H1 (cell line): ENCODE results near the gene LIG4. TPM values are rescaled to one million over a fixed set of nuclear protein-coding genes. Genes with fewer than 3 reads are reported as not detected.

Experiments
- CTCF ChIA-PET: fragments of 300-600 bp; sonication (Branson Sonifier 250); formaldehyde crosslinking; loops from one replicate; lab custom pipeline; 2021; ENCODE audit not compliant: partially characterized antibody; lab: Charles Lee
- POLR2A ChIA-PET: fragments of 300-600 bp; sonication (Branson Sonifier 250); formaldehyde crosslinking; loops from one replicate; lab custom pipeline; 2021; ENCODE audit warnings: inconsistent platforms; ENCODE audit not compliant: partially characterized antibody; lab: Charles Lee
- DNase-seq, 2 experiments: peaks; one replicate each; pipeline versions ENCODE4 v3.0.0 to v3.0.0-alpha.2; 2010 to 2022; ENCODE audit warnings: low spot score in 2 of 2, low read depth in 1 of 2, mixed read lengths in 1 of 2
- FAIRE-seq: peaks from 2 replicates; lab custom pipeline; 2011; peaks lifted over from hg19 to GRCh38; lab: Jason Lieb, UNC
- H2AFZ ChIP-seq: 2 replicates; pipeline ENCODE4 v1.8.1; 2012; ENCODE audit warnings: low read length, inconsistent platforms
- H2AK5ac ChIP-seq: 2 replicates; pipeline ENCODE4 v1.6.1; 2013; ENCODE audit warnings: low read depth, low read length
- H2BK120ac ChIP-seq: replicated peaks from 2 replicates; pipeline ENCODE3; 2013; ENCODE audit warnings: low read depth, low read length, inconsistent platforms
- H2BK12ac ChIP-seq: 2 replicates; pipeline ENCODE4 v1.6.1; 2013; ENCODE audit warnings: low read depth, low read length
- H2BK15ac ChIP-seq: 2 replicates; pipeline ENCODE4 v1.6.1; 2013; ENCODE audit warnings: low read length
- H2BK20ac ChIP-seq: 2 replicates; pipeline ENCODE4 v1.6.1; 2013; ENCODE audit warnings: low read length
- H2BK5ac ChIP-seq: 2 replicates; pipeline ENCODE4 v1.6.1; 2013; ENCODE audit warnings: low read depth, low read length
- H3K14ac ChIP-seq: 2 replicates; pipeline ENCODE4 v1.6.1; 2013; ENCODE audit warnings: inconsistent platforms; ENCODE audit not compliant: insufficient read length
- H3K18ac ChIP-seq: 2 replicates; pipeline ENCODE4 v1.6.1; 2013; ENCODE audit warnings: low read length; ENCODE audit errors: extremely low read depth
- H3K23ac ChIP-seq: 2 replicates; pipeline ENCODE4 v1.6.1; 2013; ENCODE audit warnings: inconsistent platforms; ENCODE audit not compliant: insufficient read length
- H3K23me2 ChIP-seq: 2 replicates; pipeline ENCODE4 v1.6.1; 2013; ENCODE audit warnings: low read depth, low read length
- H3K27ac ChIP-seq: 2 replicates; pipeline ENCODE4 v1.6.1; 2011; ENCODE audit warnings: low read depth, low read length, inconsistent platforms
- H3K27me3 ChIP-seq, 4 experiments: replicated peaks in 1 of 4; 1 replicate in 1 of 4; 2 replicates in 3 of 4; pipeline versions ENCODE4 v1.6.1 to v1.8.1; 2011 to 2013; ENCODE audit warnings: low read length in 3 of 4, mild to moderate bottlenecking in 3 of 4, inconsistent platforms in 2 of 4, mixed read lengths in 2 of 4, moderate library complexity in 1 of 4; ENCODE audit not compliant: control insufficient read depth in 3 of 4, insufficient read depth in 3 of 4; ENCODE audit errors: extremely low read depth in 1 of 4
- H3K36me3 ChIP-seq, 4 experiments: 2 replicates each; pipeline versions ENCODE4 v1.6.1 to v1.8.1; 2011 to 2013; ENCODE audit warnings: mild to moderate bottlenecking in 4 of 4, low read length in 3 of 4, moderate library complexity in 2 of 4, control low read depth in 1 of 4, inconsistent platforms in 1 of 4; ENCODE audit not compliant: insufficient read depth in 4 of 4, control insufficient read depth in 2 of 4
- H3K4ac ChIP-seq: replicated peaks from 2 replicates; pipeline ENCODE3; 2013; ENCODE audit warnings: low read length, low read depth, mixed read lengths, inconsistent platforms; ENCODE audit not compliant: insufficient read length
- H3K4me1 ChIP-seq, 4 experiments: replicated peaks in 1 of 4; 1 replicate in 1 of 4; 2 replicates in 3 of 4; pipeline versions ENCODE4 v1.6.1 to v1.8.1; 2011 to 2013; ENCODE audit warnings: low read length in 3 of 4, inconsistent platforms in 2 of 4, mixed read lengths in 1 of 4; ENCODE audit not compliant: insufficient read depth in 4 of 4, control insufficient read depth in 3 of 4
- H3K4me2 ChIP-seq, 2 experiments: 2 replicates each; pipeline versions ENCODE4 v1.6.1 to v1.8.1; 2011 to 2013; ENCODE audit warnings: low read depth in 2 of 2, low read length in 2 of 2, control low read depth in 1 of 2, inconsistent platforms in 1 of 2, mild to moderate bottlenecking in 1 of 2; ENCODE audit not compliant: insufficient read depth in 1 of 2
- H3K4me3 ChIP-seq, 4 experiments: fragments of 200-600, 300-600 bp in 1 of 4; sonication (generic), shearing (Covaris generic), sonication (Bioruptor Twin) in 1 of 4; 2 replicates each; pipeline versions ENCODE4 v1.5.1 to v1.8.1; 2011 to 2016; ENCODE audit warnings: low read length in 4 of 4, low read depth in 3 of 4, control low read depth in 2 of 4, inconsistent platforms in 2 of 4, mild to moderate bottlenecking in 2 of 4, mixed read lengths in 1 of 4, moderate library complexity in 1 of 4; ENCODE audit not compliant: insufficient read depth in 2 of 4; ENCODE audit errors: extremely low read depth in 1 of 4
- H3K56ac ChIP-seq: replicated peaks from 2 replicates; pipeline ENCODE3; 2013; ENCODE audit warnings: low read depth, mild to moderate bottlenecking, mixed read lengths, low read length, inconsistent platforms; ENCODE audit not compliant: insufficient read length
- H3K79me1 ChIP-seq: 2 replicates; pipeline ENCODE4 v1.6.1; 2013; ENCODE audit warnings: low read depth, low read length, control low read depth
- H3K79me2 ChIP-seq, 2 experiments: 2 replicates each; pipeline versions ENCODE4 v1.6.1 to v1.8.1; 2012 to 2013; ENCODE audit warnings: low read length in 2 of 2, mild to moderate bottlenecking in 2 of 2, inconsistent platforms in 1 of 2; ENCODE audit not compliant: insufficient read depth in 2 of 2, control insufficient read depth in 1 of 2
- H3K9ac ChIP-seq, 4 experiments: replicated peaks in 1 of 4; 1 replicate in 1 of 4; 2 replicates in 3 of 4; pipeline versions ENCODE4 v1.6.1 to v1.8.1; 2011 to 2013; ENCODE audit warnings: low read depth in 3 of 4, low read length in 3 of 4, control low read depth in 2 of 4, mild to moderate bottlenecking in 2 of 4, moderate library complexity in 2 of 4, inconsistent platforms in 1 of 4; ENCODE audit errors: extremely low read depth in 1 of 4
- H3K9me3 ChIP-seq, 2 experiments: 2 replicates each; pipeline versions ENCODE4 v1.6.1 to v1.8.1; 2012 to 2013; ENCODE audit warnings: mild to moderate bottlenecking in 2 of 2, moderate library complexity in 2 of 2, control low read depth in 1 of 2, inconsistent platforms in 1 of 2, low read depth in 1 of 2, low read length in 1 of 2, mixed read lengths in 1 of 2; ENCODE audit not compliant: insufficient read depth in 2 of 2
- H4K20me1 ChIP-seq, 2 experiments: replicated peaks in 1 of 2; 2 replicates each; pipeline versions ENCODE3 to v1.8.1; 2011 to 2013; ENCODE audit warnings: inconsistent platforms in 2 of 2, low read length in 2 of 2, mild to moderate bottlenecking in 1 of 2; ENCODE audit not compliant: insufficient read depth in 2 of 2, control insufficient read depth in 1 of 2
- H4K5ac ChIP-seq: 2 replicates; pipeline ENCODE4 v1.6.1; 2013; ENCODE audit warnings: low read length, low read depth, mixed read lengths, inconsistent platforms; ENCODE audit not compliant: insufficient read length
- H4K8ac ChIP-seq: 2 replicates; pipeline ENCODE4 v1.8.0; 2013; ENCODE audit warnings: mild to moderate bottlenecking, moderate library complexity, low read length, inconsistent platforms; ENCODE audit not compliant: insufficient read depth; ENCODE audit errors: extremely low read depth
- H4K91ac ChIP-seq: replicated peaks from 2 replicates; pipeline ENCODE3; 2013; ENCODE audit warnings: low read length, mixed read lengths, inconsistent platforms; ENCODE audit not compliant: insufficient read length
- CREB1 ChIP-seq: IDR thresholded peaks from 2 replicates; pipeline ENCODE4 v1.6.1; 2012; ENCODE audit warnings: inconsistent platforms
- CTBP2 ChIP-seq: IDR thresholded peaks from 2 replicates; pipeline ENCODE4 v1.7.0; 2011; ENCODE audit warnings: borderline replicate concordance, mild to moderate bottlenecking, moderate library complexity, mixed read lengths, low read length; ENCODE audit not compliant: insufficient read depth, insufficient read length
- HDAC6 ChIP-seq: IDR thresholded peaks from one replicate; pipeline ENCODE4 v1.7.1; 2012; ENCODE audit warnings: low read depth, mild to moderate bottlenecking, inconsistent platforms, low read length, moderate library complexity
- JUN ChIP-seq: IDR thresholded peaks from 2 replicates; pipeline ENCODE4 v1.6.1; 2011; ENCODE audit warnings: low read depth, mild to moderate bottlenecking, improper control_type of control experiment, low read length
- NRF1 ChIP-seq: IDR thresholded peaks from 2 replicates; pipeline ENCODE4 v1.6.1; 2011; ENCODE audit warnings: mild to moderate bottlenecking, low read depth, low read length, improper control_type of control experiment
- POLR2AphosphoS5 ChIP-seq: IDR thresholded peaks from 2 replicates; pipeline ENCODE4 v1.6.1; 2011; ENCODE audit warnings: low read depth, low read length
- RAD21 ChIP-seq, 2 experiments: IDR thresholded peaks in 1 of 2; conservative IDR thresholded peaks in 1 of 2; 2 replicates each; pipeline ENCODE4 v1.6.1; 2011; ENCODE audit warnings: low read depth in 2 of 2, low read length in 2 of 2, improper control_type of control experiment in 1 of 2, inconsistent platforms in 1 of 2, mild to moderate bottlenecking in 1 of 2, moderate library complexity in 1 of 2
- SIN3A ChIP-seq, 2 experiments: IDR thresholded peaks in 1 of 2; conservative IDR thresholded peaks in 1 of 2; 2 replicates each; pipeline ENCODE4 v1.6.1; 2011 to 2012; ENCODE audit warnings: low read length in 2 of 2, improper control_type of control experiment in 1 of 2, low read depth in 1 of 2, mild to moderate bottlenecking in 1 of 2
- SP2 ChIP-seq: IDR thresholded peaks from 2 replicates; pipeline ENCODE4 v1.6.1; 2012; ENCODE audit warnings: mild to moderate bottlenecking, low read length, inconsistent platforms
- SRF ChIP-seq: IDR thresholded peaks from 2 replicates; pipeline ENCODE4 v1.6.1; 2011; ENCODE audit warnings: mild to moderate bottlenecking, low read depth, low read length, moderate library complexity
- TAF1 ChIP-seq: IDR thresholded peaks from 2 replicates; pipeline ENCODE4 v1.6.1; 2011; ENCODE audit warnings: mild to moderate bottlenecking, low read depth, low read length
- TBP ChIP-seq: IDR thresholded peaks from 2 replicates; pipeline ENCODE4 v1.6.1; 2011; ENCODE audit warnings: low read depth, low read length, improper control_type of control experiment
- WGBS, 2 experiments: shearing (Covaris generic) in 1 of 2; methylation state at CpG; one replicate each; pipeline versions ENCODE4 v1.1.6 to v1.1.7; 2013 to 2015; ENCODE audit warnings: low lambda C conversion rate in 2 of 2, mixed read lengths in 2 of 2, inconsistent platforms in 1 of 2, low coverage in 1 of 2, missing lambda C conversion rate in 1 of 2; ENCODE audit not compliant: insufficient replicate concordance in 2 of 2, insufficient coverage in 1 of 2, insufficient read length in 1 of 2; ENCODE audit errors: extremely low coverage in 1 of 2, missing lambda C conversion rate in 1 of 2; 5-methylcytosine and 5-hydroxymethylcytosine counted together
- polyA plus RNA-seq, 7 experiments: library from polyadenylated mRNA; depleted of rRNA in 3 of 7; stranded (reverse) in 5 of 7; unstranded in 2 of 7; fragments of >200 nt in 5 of 7; fragments of 200-250 nt in 2 of 7; gene quantifications; 1 replicate in 5 of 7; 2 replicates in 1 of 7; 4 replicates in 1 of 7; pipeline versions ENCODE4 v1.2.1 to v1.2.3, GENCODE V29; 2011 to 2013; ENCODE audit warnings: missing spikeins in 2 of 7, mixed read lengths in 2 of 7
- total RNA-seq: library from RNA; stranded (reverse); fragmentation: NEBNext Ultra II Directional; extraction: Animal tissue kit (Norgen Biotek cat#: 25700); gene quantifications from 2 replicates; pipeline ENCODE4 v1.2.1, GENCODE V29; 2021
- TF ChIP-seq, protein P1 (sequence below): IDR thresholded peaks from 2 replicates; pipeline ENCODE4 v1.6.1; 2012; ENCODE audit warnings: low read length, inconsistent platforms

LIG4 gene
- total and polyA plus RNA-seq, 2 of the 8 experiments (the other 6 are each of a cell fraction or from before 2014, with no cell fraction given), result 1.1 to 4.5 TPM

DNA sequence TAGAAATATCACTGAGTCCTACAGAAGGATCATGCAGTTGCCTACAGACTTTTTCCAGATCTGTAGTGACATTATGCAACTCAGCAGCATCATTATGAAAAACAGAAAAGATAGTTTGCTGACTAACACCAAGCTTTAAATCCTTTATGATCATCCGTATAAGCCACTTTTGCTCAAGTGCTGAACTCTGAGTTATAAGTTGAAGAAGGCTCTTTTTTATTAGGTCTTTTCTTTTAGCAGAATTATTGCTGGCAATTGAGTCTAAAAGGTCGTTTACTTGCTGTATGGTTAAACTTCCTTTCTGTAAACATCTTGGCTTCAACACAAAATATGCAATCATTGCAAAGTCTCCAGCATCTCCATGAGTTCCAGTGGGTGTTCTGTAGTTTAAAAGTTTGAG lies 4.8 kb downstream of the LIG4 start:
- Histone ChIP-seq H3K23me2 (0 out of 2 replicates have a peak, but pooled peaks cover 4% of the 10 kb centered on the region), H3K4me3 (no peak overlapping the region), H3K4ac (no peak overlapping the region), H2BK15ac (no peak overlapping the region), H4K20me1 (no peaks in the 10 kb centered on the region), H2BK12ac (no peak overlapping the region), H3K56ac (no peak overlapping the region), H3K14ac (no peak overlapping the region), H4K5ac (no peak overlapping the region), H4K8ac (no peak overlapping the region), H4K91ac (no peak overlapping the region), H3K4me1 (no peaks in the 10 kb centered on the region), H3K9me3 (no peaks in the 10 kb centered on the region), H3K79me2 (no peaks in the 10 kb centered on the region), H2AK5ac (no peak overlapping the region), H2BK5ac (no peak overlapping the region), H3K23ac (no peak overlapping the region), H2BK20ac (no peak overlapping the region), H3K18ac (no peak overlapping the region), H3K36me3 (peaks cover 0 to 7% (median 0%) of the 10 kb centered on the region in 4 experiments; a peak in 2 of 8 replicates), H3K27ac (no peak overlapping the region), H3K79me1 (no peaks in the 10 kb centered on the region), H2AFZ (no peak overlapping the region), H2BK120ac (no peak overlapping the region), H3K9ac (no peak overlapping the region), H3K27me3 (no peaks in the 10 kb centered on the region), H3K4me2 (no peak overlapping the region)
- ChIA-PET CTCF (interaction anchor here (1.1 to 1.6 kb wide), 2 partner anchors 9 to 18 kb away, joined by 3 to 4 read pairs; no protein-coding TSS in a partner anchor), POLR2A (no interaction called here)
- WGBS, 2 experiments, result 90% methylated on average over 2 of the region's 2 CpGs; no CpG with 5 or more reads in 1 of the 2 experiments
- DNase-seq (no peak), FAIRE-seq (no peak)
- TF ChIP-seq RAD21 (IDR thresholded peaks at IDR 0.05 in 1 of 2, conservative IDR thresholded peaks at IDR 0.05 in 1 of 2; ENCODE audit: low read depth in 2 of 2, low read length in 2 of 2), result no peak
- no peak for TF ChIP-seq SIN3A (conservative IDR thresholded peaks at IDR 0.05 in 1 of 2, IDR thresholded peaks at IDR 0.05 in 1 of 2; ENCODE audit: low read depth in 1 of 2, low read length in 2 of 2)
- no peak for TF ChIP-seq CREB1
- TF ChIP-seq, protein P1, sequence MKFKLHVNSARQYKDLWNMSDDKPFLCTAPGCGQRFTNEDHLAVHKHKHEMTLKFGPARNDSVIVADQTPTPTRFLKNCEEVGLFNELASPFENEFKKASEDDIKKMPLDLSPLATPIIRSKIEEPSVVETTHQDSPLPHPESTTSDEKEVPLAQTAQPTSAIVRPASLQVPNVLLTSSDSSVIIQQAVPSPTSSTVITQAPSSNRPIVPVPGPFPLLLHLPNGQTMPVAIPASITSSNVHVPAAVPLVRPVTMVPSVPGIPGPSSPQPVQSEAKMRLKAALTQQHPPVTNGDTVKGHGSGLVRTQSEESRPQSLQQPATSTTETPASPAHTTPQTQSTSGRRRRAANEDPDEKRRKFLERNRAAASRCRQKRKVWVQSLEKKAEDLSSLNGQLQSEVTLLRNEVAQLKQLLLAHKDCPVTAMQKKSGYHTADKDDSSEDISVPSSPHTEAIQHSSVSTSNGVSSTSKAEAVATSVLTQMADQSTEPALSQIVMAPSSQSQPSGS, result no peak
- TF ChIP-seq CTBP2, result no peak
- TF ChIP-seq TBP, result no peak
- no peak for TF ChIP-seq JUN
- no peak for TF ChIP-seq SP2
- TF ChIP-seq HDAC6, result no peak
- TF ChIP-seq NRF1, result no peak
- TF ChIP-seq TAF1, result no peak
- no peak for TF ChIP-seq SRF
- no peak for TF ChIP-seq POLR2AphosphoS5
